A673 (cell line): ENCODE measurements around the gene TAF1. TPM values are rescaled to one million over a fixed set of nuclear protein-coding genes. Genes with fewer than 3 reads are reported as not detected.
"Not testable (repeated sequence)": the region's sequence is repeated elsewhere in the genome, so short reads cannot be mapped to it uniquely, and the experiment has no call there.

ENCODE experiments used
- BruUV-seq: library from RNA; stranded (reverse); fragments of 400-500 nt; replicated peaks from 2 replicates; lab custom pipeline; 2021; lab: Mats Ljungman, UMichigan
- CTCF ChIA-PET: fragments of 300-600 bp; sonication (Branson Sonifier 250); formaldehyde crosslinking; loops from one replicate; lab custom pipeline; 2022; ENCODE audit warnings: antibody characterized with exemption; lab: Charles Lee
- POLR2A ChIA-PET: fragments of 300-600 bp; sonication (Branson Sonifier 250); formaldehyde crosslinking; loops from one replicate; lab custom pipeline; 2022; ENCODE audit warnings: antibody characterized with exemption; ENCODE audit not compliant: low non-redundant PET; lab: Charles Lee
- DNase-seq: peaks from one replicate; pipeline ENCODE4 v3.0.0-alpha.2; 2015; ENCODE audit warnings: low spot score
- H3K27ac ChIP-seq: fragments of 200-600 bp; sonication (generic); 2 replicates; pipeline ENCODE4 v1.5.1; 2016; ENCODE audit warnings: mixed run types, low read depth, mild to moderate bottlenecking, mixed read lengths, antibody characterized with exemption, low read length; ENCODE audit not compliant: poor library complexity, severe bottlenecking
- H3K27me3 ChIP-seq: fragments of 200-600 bp; sonication (generic); replicated peaks from 2 replicates; pipeline ENCODE4 v1.6.1; 2017; ENCODE audit warnings: mixed run types, low read depth, mild to moderate bottlenecking, mixed read lengths, antibody characterized with exemption, low read length; ENCODE audit not compliant: insufficient read depth, poor library complexity
- H3K36me3 ChIP-seq: fragments of 200-600 bp; sonication (generic); 2 replicates; pipeline ENCODE4 v1.6.1; 2016; ENCODE audit warnings: mixed run types, mild to moderate bottlenecking, mixed read lengths, antibody characterized with exemption, low read length; ENCODE audit not compliant: insufficient read depth, poor library complexity, severe bottlenecking
- H3K4me1 ChIP-seq: fragments of 200-600 bp; sonication (generic); 2 replicates; pipeline ENCODE4 v1.6.1; 2017; ENCODE audit warnings: mixed run types, mild to moderate bottlenecking, mixed read lengths, antibody characterized with exemption, low read length; ENCODE audit not compliant: insufficient read depth, poor library complexity, severe bottlenecking
- H3K4me3 ChIP-seq: fragments of 200-600 bp; sonication (generic); 2 replicates; pipeline ENCODE4 v1.5.1; 2016; ENCODE audit warnings: low read depth, mixed run types, mild to moderate bottlenecking, mixed read lengths, low read length; ENCODE audit not compliant: poor library complexity, severe bottlenecking
- H3K9me3 ChIP-seq: fragments of 200-600 bp; sonication (generic); 2 replicates; pipeline ENCODE4 v1.6.1; 2016; ENCODE audit warnings: mixed run types, low read depth, mild to moderate bottlenecking, mixed read lengths, antibody characterized with exemption, low read length; ENCODE audit not compliant: poor library complexity, severe bottlenecking
- EZH2 ChIP-seq: fragments of 200-600 bp; sonication (generic); IDR thresholded peaks from 2 replicates; pipeline ENCODE4 v1.6.1; 2017; ENCODE audit warnings: borderline replicate concordance, low read depth, mild to moderate bottlenecking, mixed read lengths, antibody characterized with exemption, low read length; ENCODE audit not compliant: poor library complexity, severe bottlenecking
- intact Hi-C: fragments of 100-400 bp; cut with micrococcal nuclease; formaldehyde crosslinking; loops from one replicate; pipeline ENCODE4 v1.10.0; 2022; ENCODE audit not compliant: unreplicated experiment
- total RNA-seq: library from RNA; stranded (reverse); gene quantifications from 2 replicates; pipeline ENCODE4 v1.2.3, GENCODE V29; 2021
- TF ChIP-seq, protein P1 (sequence below): fragments of 300-800, 200-600 bp; sonication (generic); conservative IDR thresholded peaks from 2 replicates; pipeline ENCODE4 v1.5.1; 2017; ENCODE audit warnings: low read depth, mild to moderate bottlenecking, antibody characterized with exemption, low read length, moderate library complexity, mixed read lengths

Gene TAF1
- total RNA-seq, 1 experiment from 2014 or later, result 30.3 TPM

DNA sequence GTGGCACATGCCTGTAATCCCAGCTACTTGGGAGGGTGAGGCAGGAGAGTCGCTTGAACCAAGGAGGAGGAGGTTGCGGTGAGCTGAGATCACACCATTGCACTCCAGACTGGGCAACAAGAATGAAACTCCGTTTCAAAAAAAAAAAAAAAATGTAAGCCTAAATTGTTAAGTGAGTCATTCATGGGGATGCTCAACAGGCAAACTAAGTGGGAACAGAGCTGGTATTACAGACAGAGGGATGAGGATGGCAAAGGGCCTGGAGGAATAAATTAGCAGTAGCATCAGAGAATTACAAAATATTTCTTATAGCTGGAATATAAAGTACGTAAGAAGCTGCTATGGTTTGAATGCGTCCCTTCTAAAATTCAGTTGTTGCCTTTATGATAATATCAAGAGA is 123.4 kb downstream of the TAF1 start:
- Histone ChIP-seq H3K36me3 (no peaks in the 10 kb centered on the region), H3K4me1 (no peaks in the 10 kb centered on the region), H3K4me3 (no peak overlapping the region), H3K9me3 (no peaks in the 10 kb centered on the region), H3K27ac (no peak overlapping the region), H3K27me3 (no peaks in the 10 kb centered on the region)
- no peak for DNase-seq
- no TSS peak for BruUV-seq
- TF ChIP-seq EZH2, result no peak
- TF ChIP-seq, protein P1, sequence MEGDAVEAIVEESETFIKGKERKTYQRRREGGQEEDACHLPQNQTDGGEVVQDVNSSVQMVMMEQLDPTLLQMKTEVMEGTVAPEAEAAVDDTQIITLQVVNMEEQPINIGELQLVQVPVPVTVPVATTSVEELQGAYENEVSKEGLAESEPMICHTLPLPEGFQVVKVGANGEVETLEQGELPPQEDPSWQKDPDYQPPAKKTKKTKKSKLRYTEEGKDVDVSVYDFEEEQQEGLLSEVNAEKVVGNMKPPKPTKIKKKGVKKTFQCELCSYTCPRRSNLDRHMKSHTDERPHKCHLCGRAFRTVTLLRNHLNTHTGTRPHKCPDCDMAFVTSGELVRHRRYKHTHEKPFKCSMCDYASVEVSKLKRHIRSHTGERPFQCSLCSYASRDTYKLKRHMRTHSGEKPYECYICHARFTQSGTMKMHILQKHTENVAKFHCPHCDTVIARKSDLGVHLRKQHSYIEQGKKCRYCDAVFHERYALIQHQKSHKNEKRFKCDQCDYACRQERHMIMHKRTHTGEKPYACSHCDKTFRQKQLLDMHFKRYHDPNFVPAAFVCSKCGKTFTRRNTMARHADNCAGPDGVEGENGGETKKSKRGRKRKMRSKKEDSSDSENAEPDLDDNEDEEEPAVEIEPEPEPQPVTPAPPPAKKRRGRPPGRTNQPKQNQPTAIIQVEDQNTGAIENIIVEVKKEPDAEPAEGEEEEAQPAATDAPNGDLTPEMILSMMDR, result no peak
- ChIA-PET POLR2A (no interaction called here), CTCF (no interaction called here)
- intact Hi-C loops, result no loop called here

DNA sequence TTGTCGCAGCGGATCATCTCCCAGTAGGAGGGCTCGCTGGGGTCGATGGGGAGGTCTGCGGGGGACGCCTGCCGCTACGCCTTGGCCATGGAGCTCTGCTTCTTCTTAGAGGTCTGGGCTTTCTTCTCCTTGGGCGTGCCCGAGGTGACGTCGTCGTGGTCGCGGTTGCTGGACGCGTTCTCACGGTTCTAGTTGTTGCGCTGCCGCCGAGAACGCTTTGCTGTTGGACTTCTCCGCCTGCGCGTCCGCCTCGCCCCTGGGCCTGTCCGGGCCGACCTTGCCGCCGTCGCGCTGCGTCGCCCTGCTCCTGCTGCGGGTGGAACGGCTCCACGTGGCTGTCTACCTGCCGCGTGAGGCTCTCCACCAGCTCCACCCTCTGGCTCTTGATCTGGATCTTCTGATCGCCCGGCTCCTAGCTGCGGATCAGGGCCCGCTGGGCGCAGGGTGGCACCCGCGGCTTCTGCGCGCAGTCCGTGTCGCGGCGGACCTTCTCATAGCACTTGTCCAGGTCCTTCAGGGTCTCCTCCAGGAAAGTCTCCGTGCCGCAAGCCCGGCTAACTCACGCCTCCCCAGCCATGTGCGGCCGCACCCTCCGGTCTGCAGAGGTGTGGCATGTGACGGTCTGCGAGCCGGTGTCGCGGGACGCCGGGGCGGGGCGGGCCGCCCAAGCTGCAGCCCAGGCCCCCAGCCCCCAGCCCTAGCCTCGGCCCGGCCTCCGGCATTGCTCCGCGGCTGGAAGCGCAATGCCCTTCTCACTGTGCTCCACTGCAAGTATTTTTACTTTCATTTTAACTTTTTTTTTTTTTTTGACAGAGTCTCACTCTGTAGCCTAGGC is 126.3 kb downstream of the TAF1 start:
- intact Hi-C loops, result no loop called here
- ChIA-PET CTCF (no interaction called here), POLR2A (no interaction called here)
- TF ChIP-seq EZH2, result no peak
- no peaks in the 10 kb centered on the region for H3K4me1 ChIP-seq
- H3K27ac ChIP-seq, result no peak overlapping the region
- no peaks in the 10 kb centered on the region for H3K9me3 ChIP-seq
- BruUV-seq, result no TSS peak
- H3K27me3 ChIP-seq, result no peaks in the 10 kb centered on the region
- H3K36me3 ChIP-seq, result no peaks in the 10 kb centered on the region
- peak overlapping the region; percentile 47 for H3K4me3 ChIP-seq
- peak; percentile 3 for DNase-seq

DNA sequence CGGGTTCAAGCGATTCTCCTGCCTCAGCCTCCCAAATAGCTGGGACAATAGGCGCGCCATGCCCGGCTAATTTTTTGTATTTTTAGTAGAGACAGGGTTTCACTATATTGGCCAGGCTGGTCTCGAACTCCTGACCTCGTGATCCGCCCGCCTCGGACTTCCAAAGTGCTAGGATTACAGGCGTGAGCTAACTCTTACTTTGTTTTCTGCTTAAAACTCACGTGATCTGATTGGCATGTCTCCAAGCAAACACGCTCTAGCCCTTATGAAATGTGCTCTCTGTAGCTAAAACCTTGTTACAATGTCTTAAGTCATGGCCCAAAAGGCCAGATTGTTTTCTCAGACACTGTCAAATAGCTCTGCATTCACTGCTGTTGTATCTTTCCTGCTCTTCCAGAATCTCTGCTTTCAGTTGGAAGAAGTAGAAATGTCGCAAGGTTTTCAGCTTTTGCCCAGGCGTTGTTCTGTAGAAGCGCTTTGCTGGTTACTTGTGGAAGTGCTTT is 127.0 kb downstream of the TAF1 start:
- Histone ChIP-seq H3K27ac (no peak overlapping the region), H3K4me3 (peak overlapping the region; percentile 47), H3K27me3 (no peaks in the 10 kb centered on the region), H3K9me3 (no peaks in the 10 kb centered on the region), H3K36me3 (no peaks in the 10 kb centered on the region), H3K4me1 (no peaks in the 10 kb centered on the region)
- POLR2A ChIA-PET, result no interaction called here
- CTCF ChIA-PET, result no interaction called here
- BruUV-seq, result no TSS peak
- TF ChIP-seq, protein P1, result no peak
- no peak for TF ChIP-seq EZH2
- DNase-seq, result no peak
- intact Hi-C loops, result no loop called here

DNA sequence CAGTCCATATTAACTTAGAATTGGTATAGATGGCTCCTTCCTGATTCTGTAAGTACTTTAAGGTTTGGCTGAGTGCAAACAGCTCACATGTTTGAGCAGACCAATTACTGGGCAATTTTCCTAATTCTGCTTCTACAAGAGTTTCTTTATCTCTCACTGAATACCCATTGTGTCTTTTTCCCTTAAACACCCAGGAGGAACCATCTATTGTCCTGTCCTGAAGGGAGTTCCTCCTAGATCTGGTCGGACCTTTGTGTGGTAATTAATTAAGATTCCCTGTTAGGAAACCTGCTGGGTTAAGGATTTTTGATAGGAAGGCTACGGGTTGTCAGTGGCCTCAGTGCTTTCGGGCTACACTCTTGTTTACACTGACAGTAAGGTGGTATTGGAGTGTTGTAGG is 129.8 kb downstream of the TAF1 start:
- H3K4me3 ChIP-seq, BruUV-seq, H3K27me3 ChIP-seq, H3K36me3 ChIP-seq, DNase-seq, CTCF ChIA-PET, H3K27ac ChIP-seq, H3K4me1 ChIP-seq, POLR2A ChIA-PET, intact Hi-C loops, H3K9me3 ChIP-seq: not testable (repeated sequence)
